ENCODE measurements around the gene PPP1R18.
"Not testable (repeated sequence)": the region's sequence is repeated elsewhere in the genome, so short reads cannot be mapped to it uniquely, and the experiment has no call there.

Gene PPP1R18

DNA sequence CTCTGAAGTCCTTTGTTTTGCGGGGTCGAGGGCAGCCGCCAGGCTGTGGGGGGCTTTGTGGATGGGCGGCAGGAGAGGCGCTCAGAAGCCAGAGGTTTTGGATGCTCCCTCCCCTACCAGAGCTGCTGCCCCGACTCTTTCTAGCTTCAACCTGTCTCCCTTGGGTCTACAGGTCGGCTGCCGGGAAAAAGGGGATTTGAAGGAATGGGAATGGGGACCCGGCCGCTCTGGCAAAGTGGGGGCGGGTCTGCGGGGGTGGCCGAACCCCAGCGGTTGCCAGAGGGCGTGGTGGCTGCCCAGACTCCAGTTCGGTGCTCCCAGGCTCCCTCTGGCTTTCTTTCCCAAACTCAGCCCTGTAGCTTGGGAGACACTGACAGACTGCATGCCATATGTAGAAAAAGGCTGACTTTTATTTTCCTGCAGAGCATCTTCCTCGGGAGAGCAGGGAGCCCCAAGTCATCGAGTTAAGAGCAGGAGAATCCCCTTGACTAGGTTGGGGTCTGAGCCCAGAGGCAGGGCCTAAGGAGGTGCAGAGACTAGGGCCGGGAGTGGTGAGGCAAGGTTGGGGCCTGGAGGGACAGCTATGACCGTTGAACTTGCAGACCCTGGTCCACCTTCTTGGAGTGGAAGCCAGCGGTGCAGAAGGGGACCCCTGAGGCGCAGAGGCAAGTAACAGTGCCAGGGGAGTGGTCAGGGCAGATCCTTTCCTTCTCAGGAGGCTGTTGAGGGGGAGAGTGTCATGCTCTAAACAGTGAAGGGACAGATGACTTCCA is 1.4 kb upstream of the PPP1R18 start:
- DNase-seq: no peak

GRCh38 chr6:30686908-30687658 is 638 bp upstream of the PPP1R18 start:
- DNase-seq: peak; percentile 79

- DNase-seq: no peak
Observed at GRCh38 chr6:30685157-30686008, 1.1 kb downstream of the PPP1R18 start.

GRCh38 chr6:30684386-30685156 is 1.9 kb downstream of the PPP1R18 start:
- DNase-seq: no peak

- no peak for DNase-seq
Observed at GRCh38 chr6:30683980-30684338, 2.5 kb downstream of the PPP1R18 start.

- no peak for DNase-seq
Observed at GRCh38 chr6:30683183-30683979, 3.1 kb downstream of the PPP1R18 start.

DNA sequence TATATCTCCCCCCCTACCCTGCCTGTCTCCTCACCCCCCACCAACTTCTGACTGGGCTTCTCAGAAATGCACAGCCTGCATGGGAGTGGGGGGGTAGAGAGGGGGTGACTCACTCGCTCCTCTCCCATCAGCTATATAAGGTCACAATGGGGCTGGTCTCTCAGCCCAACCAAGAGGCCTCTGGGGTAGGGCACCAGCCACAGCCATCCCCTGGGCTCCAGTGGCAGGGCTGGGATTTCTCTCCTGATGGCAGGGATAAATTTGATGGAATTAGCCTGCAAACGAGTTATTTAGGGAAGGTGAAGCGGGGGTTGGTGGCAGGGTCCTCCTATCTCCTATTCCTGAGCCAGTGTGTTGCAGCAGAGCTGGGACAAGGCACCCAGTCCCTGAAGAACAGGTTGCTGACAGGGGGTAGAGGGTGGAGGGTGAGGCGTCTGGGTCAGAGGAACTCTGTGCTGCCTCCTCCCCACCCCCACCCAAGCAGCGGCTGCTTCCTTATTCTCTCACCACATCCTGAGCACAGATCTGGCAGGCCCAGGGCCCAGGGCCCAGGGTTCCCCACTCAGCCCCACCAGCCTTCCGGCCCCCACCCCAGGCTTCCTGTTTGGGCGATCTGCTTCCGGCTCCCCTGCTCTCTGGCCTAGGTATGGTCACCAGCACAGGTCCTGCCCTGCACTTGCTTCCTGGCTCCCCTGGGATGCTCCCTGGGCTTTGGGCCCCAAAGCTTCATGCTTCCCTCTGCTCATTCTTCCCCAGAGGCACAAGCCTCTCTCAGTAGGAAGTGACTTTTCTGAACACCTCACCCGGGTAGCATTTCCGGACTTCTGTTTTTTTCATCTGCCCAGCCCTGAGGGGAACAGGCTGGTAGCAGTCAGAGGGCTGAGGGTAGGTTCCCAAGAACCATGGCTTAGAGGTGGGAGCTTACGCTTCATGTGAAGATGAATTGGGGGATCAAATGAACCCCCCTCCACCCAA is 4.0 kb downstream of the PPP1R18 start:
- no peak for DNase-seq

DNA sequence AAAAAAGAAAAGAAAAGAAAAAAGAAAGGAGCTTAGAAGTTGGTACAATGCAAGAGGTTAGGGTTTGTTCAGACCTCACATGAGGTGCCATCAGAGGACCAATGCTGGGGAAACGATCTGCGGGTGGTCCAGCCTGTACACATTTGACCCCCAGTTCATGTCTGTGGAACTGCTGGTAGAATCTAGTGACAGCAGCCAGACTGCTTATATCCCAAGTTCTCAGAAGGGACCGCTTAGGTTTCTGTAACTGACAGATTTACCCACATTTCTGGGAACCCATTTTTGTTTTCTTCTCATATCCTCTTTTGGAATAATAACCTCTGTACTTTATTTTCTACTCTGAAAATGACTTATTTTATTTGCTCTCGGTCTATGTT is 4.7 kb downstream of the PPP1R18 start:
- DNase-seq: no peak

GRCh38 chr6:30679765-30680535 is 6.5 kb downstream of the PPP1R18 start:
- DNase-seq: no peak

DNA sequence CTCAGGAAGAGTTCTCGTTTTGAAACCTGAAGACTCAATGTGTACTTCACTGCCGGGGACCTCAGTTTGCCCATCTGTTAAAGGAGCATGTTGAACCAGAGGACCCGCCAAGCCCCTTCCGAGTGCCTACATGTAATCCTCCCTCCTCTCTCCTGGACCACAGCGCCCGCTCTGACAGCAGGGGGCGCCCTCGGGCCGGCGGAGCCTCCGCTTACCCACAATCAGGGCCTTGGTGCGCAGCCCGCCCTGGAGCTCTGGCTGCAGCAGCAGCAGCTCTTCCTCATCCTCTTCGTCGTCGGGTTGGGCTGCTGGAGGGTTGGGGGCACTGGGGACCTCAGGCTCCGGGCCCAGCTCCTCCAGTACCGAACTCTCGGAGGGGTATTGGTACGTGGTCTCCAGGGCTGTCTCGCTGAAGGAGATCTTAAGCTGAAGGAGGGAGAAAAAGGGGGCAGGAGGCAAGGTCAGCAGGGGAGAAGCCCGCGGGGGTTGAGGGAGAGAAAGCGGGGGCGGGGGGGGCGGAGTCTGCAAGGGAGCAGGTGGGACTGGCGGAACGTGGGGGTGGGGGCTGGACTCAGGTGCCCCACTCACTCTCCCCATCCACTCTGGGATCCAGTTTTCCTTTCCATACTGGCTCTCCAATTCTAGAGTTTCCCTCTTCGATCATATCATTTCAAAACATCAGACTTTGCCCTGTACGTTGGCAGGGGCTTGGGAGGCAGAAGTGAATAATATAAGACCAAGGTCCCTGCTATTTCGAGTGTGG is 7.3 kb downstream of the PPP1R18 start:
- no peak for DNase-seq

DNA sequence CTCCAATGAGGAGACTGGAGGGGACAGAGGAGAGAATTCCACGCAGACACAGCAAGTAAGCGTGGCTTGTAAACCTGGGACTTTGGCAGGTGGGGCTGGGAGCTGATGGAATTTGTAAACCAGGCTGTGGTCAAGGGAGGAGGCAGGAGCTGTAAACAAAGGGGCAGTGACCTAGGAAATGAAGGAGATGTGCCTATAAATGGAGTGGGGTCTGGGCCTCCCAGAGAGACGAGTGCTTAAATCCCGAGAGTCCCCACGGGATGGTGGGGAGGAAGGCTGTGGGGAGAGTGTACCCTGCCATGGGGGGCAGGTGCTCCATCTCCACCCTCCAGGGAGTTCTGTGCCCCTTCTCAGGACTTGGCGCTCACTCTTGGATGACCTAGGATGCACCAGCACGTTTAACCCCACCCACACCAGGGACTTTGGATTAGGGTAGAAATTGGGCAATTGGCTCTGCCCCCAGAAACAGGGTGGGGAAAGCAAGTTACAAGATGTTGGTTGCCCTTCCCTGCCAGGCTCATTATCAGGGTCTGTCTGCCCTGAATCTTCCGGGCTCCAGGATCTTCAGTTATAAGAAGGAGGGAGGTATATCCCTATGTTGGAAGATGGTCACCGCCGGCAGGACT is 9.7 kb downstream of the PPP1R18 start:
- DNase-seq: no peak

DNA sequence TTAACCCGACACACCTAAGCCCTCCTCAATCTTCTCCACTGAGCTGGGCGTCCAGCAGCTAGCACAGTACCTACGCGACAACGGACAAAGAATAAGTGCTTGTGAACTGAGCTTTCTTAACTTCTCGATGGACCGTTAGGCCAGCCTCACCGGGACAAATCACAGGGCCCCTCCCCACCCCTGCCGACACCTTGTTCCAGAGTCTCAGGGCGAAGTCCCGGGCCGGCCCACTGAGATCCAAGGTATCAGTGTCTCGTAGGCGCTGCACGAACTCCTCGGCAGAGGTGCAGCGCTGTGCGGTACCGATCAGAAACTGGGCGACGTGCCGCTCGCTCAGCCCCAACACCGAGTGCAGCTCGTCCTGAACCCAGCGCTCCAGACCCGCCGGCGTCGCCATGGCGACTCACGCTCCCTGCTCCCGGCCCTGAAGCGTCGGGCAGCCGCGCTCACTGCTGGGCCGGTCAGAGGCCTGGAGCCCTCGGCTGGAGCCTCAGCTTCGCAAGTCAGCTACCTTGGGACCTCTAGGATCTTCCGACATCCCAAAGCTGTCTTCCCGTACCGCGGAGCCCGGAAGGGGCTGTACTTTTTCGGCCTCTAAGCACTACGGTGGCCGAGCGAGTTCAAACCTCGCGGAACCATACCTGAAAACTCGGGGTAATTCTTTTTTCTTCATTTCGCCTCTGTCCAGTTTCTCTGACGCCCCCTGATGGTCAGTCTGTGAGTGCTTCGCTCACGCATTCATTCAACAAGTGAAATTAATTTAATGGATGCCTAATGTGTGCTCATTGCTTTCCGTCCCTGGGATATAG is 13.8 kb downstream of the PPP1R18 start, which contains the start of gene DHX16:
Gene DHX16, minus strand, starts transcription at position 562 of the 809 bp plus-strand sequence. Its CDS starts 165 bp downstream, at position 397.
- DNase-seq: peak; percentile 82

DNA sequence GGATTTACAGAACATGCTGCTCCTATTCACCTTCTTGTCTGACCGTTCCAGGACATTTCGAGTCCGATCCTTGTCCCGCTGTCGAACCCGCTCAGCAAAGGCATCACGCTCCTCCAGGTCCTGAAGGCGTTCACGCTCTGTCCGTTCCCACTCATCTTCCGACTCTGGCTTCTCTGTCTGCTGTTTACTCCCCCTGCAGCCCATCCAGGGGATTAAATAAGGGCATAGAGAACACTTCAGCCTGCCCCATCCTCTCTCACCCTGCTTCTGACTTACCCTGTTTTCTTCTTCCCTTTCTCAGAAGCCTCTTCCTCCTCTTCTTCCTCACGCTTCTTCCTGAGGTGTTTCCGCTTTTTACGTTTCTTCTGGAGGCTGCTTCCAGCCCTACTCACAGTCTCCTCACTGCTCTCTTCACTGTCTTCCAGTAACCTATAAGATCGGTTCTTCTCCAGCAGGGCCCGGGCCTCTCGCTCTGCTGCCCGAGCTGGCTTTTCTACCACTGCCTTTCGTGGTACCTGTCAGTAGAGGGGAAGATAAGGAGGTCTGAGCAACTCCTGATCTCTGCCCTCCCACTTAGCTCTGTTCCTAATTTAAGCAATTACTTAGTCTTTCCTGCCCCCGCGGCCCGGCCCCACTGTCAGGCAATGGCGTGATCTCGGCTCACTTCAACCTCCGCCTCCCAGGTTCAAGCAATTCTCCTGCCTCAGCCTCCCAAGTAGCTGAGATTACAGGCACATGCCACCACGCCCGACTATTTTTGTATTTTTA is 15.5 kb downstream of the PPP1R18 start:
- no peak for DNase-seq

DNA sequence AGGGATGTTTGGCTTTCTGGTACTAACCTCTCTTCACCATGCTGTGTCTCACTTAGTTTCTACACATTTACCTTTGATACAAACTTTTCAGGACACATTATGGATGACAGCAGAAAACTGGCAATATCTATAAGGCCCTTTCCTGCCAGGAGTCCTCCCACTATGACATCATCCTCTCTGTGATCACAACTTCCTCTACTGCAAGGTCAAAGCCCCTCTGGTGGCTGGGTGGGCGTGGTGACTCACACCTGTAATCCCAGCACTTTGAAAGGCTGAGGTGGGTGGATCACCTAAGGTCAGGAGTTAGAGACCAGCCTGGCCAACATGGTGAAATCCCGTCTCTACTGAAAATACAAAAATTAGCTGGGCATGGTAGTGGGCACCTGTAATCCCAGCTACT is 20.1 kb downstream of the PPP1R18 start:
- not testable (repeated sequence) for DNase-seq

DNA sequence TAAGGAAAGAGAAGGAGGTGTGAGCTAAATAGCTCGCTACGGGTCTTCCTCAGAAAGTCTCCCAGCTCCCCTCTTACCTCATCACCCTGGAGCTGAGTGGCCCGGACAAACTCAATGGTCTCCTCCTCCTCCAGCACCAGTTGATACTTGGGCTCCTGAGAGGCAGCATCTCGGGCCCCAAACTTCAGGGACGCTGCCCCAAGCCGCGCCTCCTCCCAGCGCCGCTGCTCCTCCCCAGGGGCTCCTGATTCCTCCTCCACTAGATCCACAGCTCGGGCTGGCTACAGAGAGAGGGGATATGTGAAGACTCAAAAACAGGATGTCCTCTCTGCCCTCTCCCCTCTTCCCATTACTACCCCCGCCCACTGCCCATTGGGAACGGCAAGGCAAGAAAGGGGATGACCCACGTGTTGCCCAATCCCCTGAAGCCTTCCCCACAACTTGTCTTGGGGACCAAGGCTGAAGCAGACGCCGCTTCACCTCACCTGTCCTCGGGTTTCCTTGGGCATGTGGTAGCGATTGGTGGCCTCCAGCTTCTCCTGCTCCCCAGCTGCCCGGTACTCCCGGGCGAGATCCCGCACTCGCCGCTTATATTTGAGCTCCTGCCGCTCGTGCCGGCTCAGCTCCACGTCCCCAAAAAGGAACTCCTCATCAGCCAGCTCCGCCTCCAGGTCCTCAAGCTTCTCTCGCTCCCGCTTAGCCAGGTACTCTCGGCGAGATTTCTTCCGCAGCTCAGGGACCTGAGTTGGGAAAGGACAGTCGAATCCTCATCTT is 21.3 kb downstream of the PPP1R18 start:
- DNase-seq: no peak

- DNase-seq: not testable (repeated sequence)
Observed at GRCh38 chr6:30657922-30658321, 28.5 kb downstream of the PPP1R18 start.
